Measurements from ENCODE around the gene AVPR2. TPM values are rescaled to one million over a fixed set of nuclear protein-coding genes. Genes with fewer than 3 reads are reported as not detected.

Gene AVPR2
- total RNA-seq, 6 donors from 2014 or later = 1.2 to 2.8 (median 1.4) TPM; not detected in 3

DNA sequence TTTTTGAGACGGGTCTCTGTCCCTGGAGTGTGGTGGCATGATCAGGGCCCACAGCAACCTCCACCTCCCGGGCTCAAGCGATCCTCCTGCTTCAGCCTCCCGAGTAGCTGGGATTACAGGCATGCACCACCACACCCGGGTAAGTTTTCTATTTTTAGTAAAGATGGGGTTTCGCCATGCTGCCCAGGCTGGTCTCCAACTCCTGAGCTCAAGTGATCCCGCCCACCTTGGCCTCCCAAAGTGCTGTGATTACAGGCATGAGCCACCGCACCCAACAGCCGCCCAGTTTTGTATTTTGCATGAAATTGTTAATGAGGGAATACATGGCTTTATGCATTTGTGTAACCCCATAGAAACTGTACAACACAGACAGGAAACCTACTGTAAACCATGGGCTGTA lies 24.4 kb downstream of the AVPR2 start:
- peak in 1 of 2 donors; percentile 57 for DNase-seq
- Histone ChIP-seq H3K4me1 (peaks cover 4 to 70% (median 34%) of the 10 kb centered on the region in 4 donors), H3K27me3 (peaks cover 0 to 4% (median 0%) of the 10 kb centered on the region in 4 donors), H3K36me3 (peaks cover 0 to 33% (median 11%) of the 10 kb centered on the region in 4 donors), H3K4me3 (peak overlapping the region in 3 of 4 donors; percentile 28 to 50 (median 28)), H3K9me3 (no peaks in the 10 kb centered on the region), H3K27ac (peak overlapping the region; percentile 71 to 96 (median 82))
- no peak for ATAC-seq (ENCODE audit: low FRiP score in 2 of 2)
- TF ChIP-seq CTCF (IDR thresholded peaks at IDR 0.05) (no peak), EP300 (IDR thresholded peaks at IDR 0.05) (no peak), POLR2A (IDR thresholded peaks at IDR 0.05) (no peak), POLR2AphosphoS5 (IDR thresholded peaks at IDR 0.05) (no peak)
- WGBS, 2 donors = 16 to 50% methylated on average over 6 to 9 of the region's 9 CpGs

GRCh38 chrX:153929576-153929975 lies 25.1 kb downstream of the AVPR2 start:
- peak overlapping the region in 1 of 4 donors; percentile 28 for H3K4me3 ChIP-seq
- peak overlapping the region in 3 of 4 donors; percentile 60 to 96 (median 71) for H3K27ac ChIP-seq
- WGBS, 2 donors = 61 to 80% methylated on average over 6 to 10 of the region's 10 CpGs
- ATAC-seq (ENCODE audit: low FRiP score in 2 of 2) (no peak), DNase-seq (no peak)
- H3K4me1 ChIP-seq = peaks cover 8 to 70% (median 35%) of the 10 kb centered on the region in 4 donors
- H3K9me3 ChIP-seq = no peaks in the 10 kb centered on the region
- TF ChIP-seq CTCF (IDR thresholded peaks at IDR 0.05) (no peak), POLR2A (IDR thresholded peaks at IDR 0.05) (no peak), EP300 (IDR thresholded peaks at IDR 0.05) (no peak), POLR2AphosphoS5 (IDR thresholded peaks at IDR 0.05) (no peak)
- H3K36me3 ChIP-seq = peaks cover 0 to 33% (median 11%) of the 10 kb centered on the region in 4 donors
- peaks cover 0 to 4% (median 0%) of the 10 kb centered on the region in 4 donors for H3K27me3 ChIP-seq

GRCh38 chrX:153930011-153930910 lies 25.8 kb downstream of the AVPR2 start:
- Histone ChIP-seq H3K9me3 (no peaks in the 10 kb centered on the region), H3K36me3 (peaks cover 0 to 33% (median 11%) of the 10 kb centered on the region in 4 donors), H3K4me3 (no peak overlapping the region), H3K4me1 (peaks cover 8 to 67% (median 33%) of the 10 kb centered on the region in 4 donors), H3K27me3 (no peaks in the 10 kb centered on the region), H3K27ac (peak overlapping the region in 2 of 4 donors; percentile 60 to 71)
- ATAC-seq (ENCODE audit: low FRiP score in 2 of 2) = no peak
- TF ChIP-seq POLR2AphosphoS5 (IDR thresholded peaks at IDR 0.05) (no peak), POLR2A (IDR thresholded peaks at IDR 0.05) (no peak), EP300 (IDR thresholded peaks at IDR 0.05) (no peak), CTCF (IDR thresholded peaks at IDR 0.05) (no peak)
- WGBS, 2 donors = 88 to 93% methylated on average over 6 to 31 of the region's 31 CpGs
- DNase-seq = no peak

DNA sequence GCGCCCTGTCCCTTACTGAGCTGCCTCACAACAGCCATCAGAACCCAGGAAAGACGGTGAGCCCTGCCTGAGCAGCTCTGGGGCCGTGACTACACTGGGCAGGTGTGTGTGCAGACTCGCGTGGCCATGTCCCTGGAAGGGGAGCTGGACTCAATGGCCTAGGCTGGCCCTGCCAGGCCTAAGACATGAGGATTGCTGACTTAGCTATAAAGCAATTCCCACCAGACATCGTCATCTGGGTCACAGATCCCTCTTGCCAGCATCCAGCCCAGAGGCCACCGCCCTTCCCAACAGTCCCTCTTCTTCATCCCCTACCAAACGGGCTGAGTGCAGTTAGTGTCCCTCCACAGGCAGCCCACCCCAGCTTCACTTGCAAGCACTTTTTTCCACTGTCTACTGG lies 26.7 kb downstream of the AVPR2 start:
- H3K9me3 ChIP-seq = no peaks in the 10 kb centered on the region
- H3K27ac ChIP-seq = peak overlapping the region in 2 of 4 donors; percentile 34 to 60
- ATAC-seq (ENCODE audit: low FRiP score in 2 of 2) (no peak), DNase-seq (no peak)
- peaks cover 8 to 63% (median 34%) of the 10 kb centered on the region in 4 donors for H3K4me1 ChIP-seq
- 90 to 95% methylated on average over 2 to 8 of the region's 8 CpGs for WGBS, 2 donors
- peaks cover 0 to 33% (median 11%) of the 10 kb centered on the region in 4 donors for H3K36me3 ChIP-seq
- H3K4me3 ChIP-seq = no peak overlapping the region
- no peaks in the 10 kb centered on the region for H3K27me3 ChIP-seq
- TF ChIP-seq POLR2A (IDR thresholded peaks at IDR 0.05) = no peak
- TF ChIP-seq POLR2AphosphoS5 (IDR thresholded peaks at IDR 0.05) = no peak
- TF ChIP-seq EP300 (IDR thresholded peaks at IDR 0.05) = no peak
- no peak for TF ChIP-seq CTCF (IDR thresholded peaks at IDR 0.05)

All from upper lobe of left lung (tissue), 6 donors.